Measurements from ENCODE around the gene CD96. TPM values are rescaled to one million over a fixed set of nuclear protein-coding genes. Genes with fewer than 3 reads are reported as not detected.

CD96 gene
- total and polyA plus RNA-seq, 4 donors = 0.69 to 3.1 (median 2.4) TPM

DNA sequence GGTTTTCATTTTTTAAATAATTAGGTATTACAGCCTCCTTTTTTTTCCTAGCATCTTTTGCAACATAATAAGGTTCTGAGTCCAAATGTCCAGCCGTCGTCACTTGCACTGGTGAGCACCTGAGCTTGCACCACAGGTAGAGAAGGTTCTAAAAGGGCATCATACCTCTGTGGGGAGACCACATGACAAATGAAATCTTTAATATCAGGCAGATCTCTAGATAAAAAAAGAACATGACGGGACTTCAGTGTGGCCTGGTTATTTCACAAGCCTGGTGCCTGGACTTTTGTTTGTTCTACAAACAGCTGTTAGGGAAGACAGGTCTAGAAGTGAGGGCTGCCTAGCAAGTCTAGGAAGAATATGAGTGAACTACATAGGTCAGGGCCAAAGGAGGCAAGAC is 49.6 kb downstream of the CD96 start:
- H3K27ac ChIP-seq (ENCODE audit: low read depth in 1 of 2, low read length in 1 of 2) = no peak overlapping the region
- peaks cover 0 to 2% (median 0%) of the 10 kb centered on the region in 4 donors for H3K9me3 ChIP-seq (ENCODE audit: control insufficient read depth in 4 of 4, insufficient read depth in 3 of 4, low read length in 3 of 4)
- no peaks in the 10 kb centered on the region for H3K27me3 ChIP-seq (ENCODE audit: control insufficient read depth in 3 of 3, insufficient read depth in 3 of 3, low read length in 2 of 3)
- no peaks in the 10 kb centered on the region for H3K36me3 ChIP-seq (ENCODE audit: control insufficient read depth in 4 of 4, insufficient read depth in 4 of 4, low read length in 4 of 4)
- WGBS, 2 donors = 88 to 90% methylated on average over 3 of the region's 3 CpGs
- H3K4me3 ChIP-seq = no peak overlapping the region
- no peak overlapping the region for H3K9ac ChIP-seq (ENCODE audit: insufficient read depth in 1 of 2, low read length in 2 of 2)
- TF ChIP-seq, protein P1, sequence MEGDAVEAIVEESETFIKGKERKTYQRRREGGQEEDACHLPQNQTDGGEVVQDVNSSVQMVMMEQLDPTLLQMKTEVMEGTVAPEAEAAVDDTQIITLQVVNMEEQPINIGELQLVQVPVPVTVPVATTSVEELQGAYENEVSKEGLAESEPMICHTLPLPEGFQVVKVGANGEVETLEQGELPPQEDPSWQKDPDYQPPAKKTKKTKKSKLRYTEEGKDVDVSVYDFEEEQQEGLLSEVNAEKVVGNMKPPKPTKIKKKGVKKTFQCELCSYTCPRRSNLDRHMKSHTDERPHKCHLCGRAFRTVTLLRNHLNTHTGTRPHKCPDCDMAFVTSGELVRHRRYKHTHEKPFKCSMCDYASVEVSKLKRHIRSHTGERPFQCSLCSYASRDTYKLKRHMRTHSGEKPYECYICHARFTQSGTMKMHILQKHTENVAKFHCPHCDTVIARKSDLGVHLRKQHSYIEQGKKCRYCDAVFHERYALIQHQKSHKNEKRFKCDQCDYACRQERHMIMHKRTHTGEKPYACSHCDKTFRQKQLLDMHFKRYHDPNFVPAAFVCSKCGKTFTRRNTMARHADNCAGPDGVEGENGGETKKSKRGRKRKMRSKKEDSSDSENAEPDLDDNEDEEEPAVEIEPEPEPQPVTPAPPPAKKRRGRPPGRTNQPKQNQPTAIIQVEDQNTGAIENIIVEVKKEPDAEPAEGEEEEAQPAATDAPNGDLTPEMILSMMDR (IDR thresholded peaks at IDR 0.05; ENCODE audit: control extremely low read depth, extremely low read depth) = no peak
- peaks cover 0 to 3% (median 0%) of the 10 kb centered on the region in 5 donors for H3K4me1 ChIP-seq (ENCODE audit: control insufficient read depth in 5 of 5, insufficient read depth in 5 of 5, low read length in 5 of 5)
- no peak for ATAC-seq (ENCODE audit: insufficient read depth, low FRiP score)
- DNase-seq = no peak

DNA sequence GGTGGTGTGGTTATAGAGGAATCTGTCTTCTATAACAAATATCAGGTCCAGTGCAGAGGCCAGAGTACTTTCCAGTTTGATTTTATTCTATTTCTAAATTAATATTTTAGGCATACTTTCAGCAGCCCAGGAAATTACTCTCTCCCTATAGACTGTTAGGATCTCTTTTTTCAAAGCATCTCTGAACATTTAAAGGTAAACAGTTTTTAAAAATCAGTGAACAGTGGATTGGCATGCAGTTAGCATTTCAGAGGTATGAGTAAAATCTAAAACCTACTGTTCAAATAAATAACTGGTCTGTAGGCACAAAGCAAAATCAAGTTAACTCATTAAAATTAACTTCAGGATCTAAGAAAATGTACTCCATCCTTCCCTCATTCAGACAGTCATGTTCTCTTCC is 50.1 kb downstream of the CD96 start:
- no peak for ATAC-seq (ENCODE audit: insufficient read depth, low FRiP score)
- Histone ChIP-seq H3K36me3 (ENCODE audit: control insufficient read depth in 4 of 4, insufficient read depth in 4 of 4, low read length in 4 of 4) (no peaks in the 10 kb centered on the region), H3K27me3 (ENCODE audit: control insufficient read depth in 3 of 3, insufficient read depth in 3 of 3, low read length in 2 of 3) (no peaks in the 10 kb centered on the region), H3K4me3 (no peak overlapping the region), H3K27ac (ENCODE audit: low read depth in 1 of 2, low read length in 1 of 2) (no peak overlapping the region), H3K4me1 (ENCODE audit: control insufficient read depth in 5 of 5, insufficient read depth in 5 of 5, low read length in 5 of 5) (peaks cover 0 to 3% (median 0%) of the 10 kb centered on the region in 5 donors), H3K9me3 (ENCODE audit: control insufficient read depth in 4 of 4, insufficient read depth in 3 of 4, low read length in 3 of 4) (peaks cover 0 to 2% (median 0%) of the 10 kb centered on the region in 4 donors), H3K9ac (ENCODE audit: insufficient read depth in 1 of 2, low read length in 2 of 2) (no peak overlapping the region)
- TF ChIP-seq, protein P1 (IDR thresholded peaks at IDR 0.05; ENCODE audit: control extremely low read depth, extremely low read depth) = no peak
- DNase-seq = no peak

DNA sequence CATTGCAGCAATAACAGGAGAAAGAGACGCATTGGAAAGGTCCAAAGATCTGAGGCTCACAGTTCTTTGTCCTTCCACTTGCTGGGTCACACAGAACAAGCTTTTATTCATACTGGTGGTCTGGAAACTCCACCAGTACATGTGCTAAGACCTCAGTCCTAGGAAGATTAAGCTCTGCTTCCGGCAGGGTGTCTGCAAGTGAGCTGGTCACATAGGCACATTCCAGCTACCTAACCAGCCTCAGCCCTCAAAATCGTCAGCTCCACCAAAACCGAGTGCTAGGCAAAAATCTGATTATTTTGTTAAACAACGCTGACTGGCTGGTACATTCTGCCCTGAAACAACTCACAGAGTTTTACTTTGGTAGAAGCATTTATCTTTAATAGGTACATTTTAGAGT is 50.9 kb downstream of the CD96 start:
- ATAC-seq (ENCODE audit: insufficient read depth, low FRiP score) (no peak), DNase-seq (no peak)
- no peak overlapping the region for H3K4me3 ChIP-seq
- no peak overlapping the region for H3K9ac ChIP-seq (ENCODE audit: insufficient read depth in 1 of 2, low read length in 2 of 2)
- TF ChIP-seq, protein P1 (IDR thresholded peaks at IDR 0.05; ENCODE audit: control extremely low read depth, extremely low read depth) = no peak
- H3K27me3 ChIP-seq (ENCODE audit: control insufficient read depth in 3 of 3, insufficient read depth in 3 of 3, low read length in 2 of 3) = no peaks in the 10 kb centered on the region
- 81 to 86% methylated on average over 5 of the region's 5 CpGs for WGBS, 2 donors
- H3K4me1 ChIP-seq (ENCODE audit: control insufficient read depth in 5 of 5, insufficient read depth in 5 of 5, low read length in 5 of 5) = peaks cover 0 to 3% (median 0%) of the 10 kb centered on the region in 5 donors
- no peaks in the 10 kb centered on the region for H3K36me3 ChIP-seq (ENCODE audit: control insufficient read depth in 4 of 4, insufficient read depth in 4 of 4, low read length in 4 of 4)
- H3K9me3 ChIP-seq (ENCODE audit: control insufficient read depth in 4 of 4, insufficient read depth in 3 of 4, low read length in 3 of 4) = no peaks in the 10 kb centered on the region
- H3K27ac ChIP-seq (ENCODE audit: low read depth in 1 of 2, low read length in 1 of 2) = no peak overlapping the region

DNA sequence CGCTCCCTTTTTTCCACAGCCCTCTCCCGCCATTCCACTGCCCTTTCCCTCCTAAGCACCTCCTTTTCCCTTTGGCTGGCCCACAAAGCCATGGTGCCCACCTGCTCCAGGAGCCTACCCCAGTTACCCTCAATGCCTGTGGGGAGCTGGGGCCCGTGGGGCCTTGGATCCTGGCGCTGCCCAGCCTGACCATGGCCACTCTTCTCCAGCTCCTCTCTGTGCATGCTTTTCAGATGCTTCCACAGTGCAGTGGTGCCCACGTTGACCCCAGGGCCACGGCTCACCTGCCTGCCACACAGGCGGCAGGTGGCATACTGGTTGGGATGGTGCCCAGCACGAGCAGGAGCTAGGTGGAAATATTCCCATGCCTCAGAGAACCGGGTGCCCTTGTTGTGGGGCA is 51.7 kb downstream of the CD96 start:
- no peak for ATAC-seq (ENCODE audit: insufficient read depth, low FRiP score)
- no peaks in the 10 kb centered on the region for H3K36me3 ChIP-seq (ENCODE audit: control insufficient read depth in 4 of 4, insufficient read depth in 4 of 4, low read length in 4 of 4)
- 89% methylated on average over 9 of the region's 9 CpGs for WGBS, 2 donors
- H3K9ac ChIP-seq (ENCODE audit: insufficient read depth in 1 of 2, low read length in 2 of 2) = no peak overlapping the region
- DNase-seq = no peak
- H3K9me3 ChIP-seq (ENCODE audit: control insufficient read depth in 4 of 4, insufficient read depth in 3 of 4, low read length in 3 of 4) = no peaks in the 10 kb centered on the region
- no peak overlapping the region for H3K4me3 ChIP-seq
- H3K27ac ChIP-seq (ENCODE audit: low read depth in 1 of 2, low read length in 1 of 2) = peak overlapping the region in 1 of 2 donors; percentile 49
- peaks cover 0 to 3% (median 0%) of the 10 kb centered on the region in 5 donors for H3K4me1 ChIP-seq (ENCODE audit: control insufficient read depth in 5 of 5, insufficient read depth in 5 of 5, low read length in 5 of 5)
- no peaks in the 10 kb centered on the region for H3K27me3 ChIP-seq (ENCODE audit: control insufficient read depth in 3 of 3, insufficient read depth in 3 of 3, low read length in 2 of 3)
- TF ChIP-seq, protein P1 (IDR thresholded peaks at IDR 0.05; ENCODE audit: control extremely low read depth, extremely low read depth) = no peak

All from lung (tissue), 12 donors.